ENCODE data around the gene PDE8A. TPM values are rescaled to one million over a fixed set of nuclear protein-coding genes. Genes with fewer than 3 reads are reported as not detected.

Gene PDE8A
- polyA plus RNA-seq, 1 experiment, result 22.5 TPM

- CTCF ChIA-PET, result interaction anchor here (0.6 to 4.8 kb wide), 36 partner anchors 8 to 456 kb away, joined by 3 to 65 read pairs (median 4); partner anchors contain the start of genes PDE8A and ZSCAN2
- Histone ChIP-seq H3K4me3 (ENCODE audit: low read depth, low read length) (no peak overlapping the region), H3K27me3 (ENCODE audit: control insufficient read depth, insufficient read depth, low read length) (no peaks in the 10 kb centered on the region), H3K36me3 (ENCODE audit: control insufficient read depth, insufficient read depth, low read length) (no peaks in the 10 kb centered on the region)
- no peak for DNase-seq (ENCODE audit: low read depth)
- TF ChIP-seq, protein P1, sequence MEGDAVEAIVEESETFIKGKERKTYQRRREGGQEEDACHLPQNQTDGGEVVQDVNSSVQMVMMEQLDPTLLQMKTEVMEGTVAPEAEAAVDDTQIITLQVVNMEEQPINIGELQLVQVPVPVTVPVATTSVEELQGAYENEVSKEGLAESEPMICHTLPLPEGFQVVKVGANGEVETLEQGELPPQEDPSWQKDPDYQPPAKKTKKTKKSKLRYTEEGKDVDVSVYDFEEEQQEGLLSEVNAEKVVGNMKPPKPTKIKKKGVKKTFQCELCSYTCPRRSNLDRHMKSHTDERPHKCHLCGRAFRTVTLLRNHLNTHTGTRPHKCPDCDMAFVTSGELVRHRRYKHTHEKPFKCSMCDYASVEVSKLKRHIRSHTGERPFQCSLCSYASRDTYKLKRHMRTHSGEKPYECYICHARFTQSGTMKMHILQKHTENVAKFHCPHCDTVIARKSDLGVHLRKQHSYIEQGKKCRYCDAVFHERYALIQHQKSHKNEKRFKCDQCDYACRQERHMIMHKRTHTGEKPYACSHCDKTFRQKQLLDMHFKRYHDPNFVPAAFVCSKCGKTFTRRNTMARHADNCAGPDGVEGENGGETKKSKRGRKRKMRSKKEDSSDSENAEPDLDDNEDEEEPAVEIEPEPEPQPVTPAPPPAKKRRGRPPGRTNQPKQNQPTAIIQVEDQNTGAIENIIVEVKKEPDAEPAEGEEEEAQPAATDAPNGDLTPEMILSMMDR (IDR thresholded peaks at IDR 0.05; ENCODE audit: insufficient read depth, low read depth, low read length), result peak; percentile 78
- POLR2A ChIA-PET, result no interaction called here
These were observed 62.7 kb downstream of the PDE8A start for GRCh38 chr15:85044251-85044853.

DNA sequence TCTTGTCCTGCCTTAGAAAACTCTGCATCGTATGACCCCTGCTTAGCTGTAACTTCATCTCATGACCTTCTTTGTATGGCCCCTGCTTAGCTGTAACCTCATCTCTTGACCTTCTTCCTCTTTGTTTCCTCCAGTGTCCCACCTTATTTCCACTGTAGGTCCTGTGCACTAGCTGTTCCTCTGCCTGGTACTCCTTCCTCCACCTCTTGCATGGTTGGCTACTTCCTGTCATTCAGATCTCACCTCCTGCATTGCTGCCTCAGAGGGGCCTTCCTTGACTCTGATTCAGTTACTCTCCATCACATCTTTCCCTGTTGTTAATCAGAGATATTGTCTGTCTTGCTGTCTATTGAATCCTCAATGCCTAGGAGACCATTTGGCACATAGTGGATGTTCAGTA lies 63.2 kb downstream of the PDE8A start:
- TF ChIP-seq, protein P1 (IDR thresholded peaks at IDR 0.05; ENCODE audit: insufficient read depth, low read depth, low read length), result no peak
- ChIA-PET CTCF (interaction anchor here (0.7 to 4.8 kb wide), 29 partner anchors 9 to 456 kb away, joined by 3 to 65 read pairs (median 5); partner anchors contain the start of genes PDE8A and ZSCAN2), POLR2A (no interaction called here)
- DNase-seq (ENCODE audit: low read depth), result no peak
- Histone ChIP-seq H3K4me3 (ENCODE audit: low read depth, low read length) (no peak overlapping the region), H3K27me3 (ENCODE audit: control insufficient read depth, insufficient read depth, low read length) (no peaks in the 10 kb centered on the region), H3K36me3 (ENCODE audit: control insufficient read depth, insufficient read depth, low read length) (no peaks in the 10 kb centered on the region)

- TF ChIP-seq, protein P1 (IDR thresholded peaks at IDR 0.05; ENCODE audit: insufficient read depth, low read depth, low read length), result no peak
- H3K27me3 ChIP-seq (ENCODE audit: control insufficient read depth, insufficient read depth, low read length), result no peaks in the 10 kb centered on the region
- DNase-seq (ENCODE audit: low read depth), result no peak
- H3K4me3 ChIP-seq (ENCODE audit: low read depth, low read length), result no peak overlapping the region
- no peaks in the 10 kb centered on the region for H3K36me3 ChIP-seq (ENCODE audit: control insufficient read depth, insufficient read depth, low read length)
- ChIA-PET CTCF (interaction anchor here (1.0 to 4.8 kb wide), 9 partner anchors 10 to 95 kb away, joined by 3 to 65 read pairs (median 18); partner anchors contain the start of gene PDE8A), POLR2A (no interaction called here)
These were observed 64.0 kb downstream of the PDE8A start for GRCh38 chr15:85045615-85046014.

- 0 out of 2 replicates have a peak overlapping the region, but pooled peaks have one; percentile 8 for H3K4me3 ChIP-seq (ENCODE audit: low read depth, low read length)
- ChIA-PET POLR2A (no interaction called here), CTCF (interaction anchor here (0.7 to 4.8 kb wide), 6 partner anchors 66 to 119 kb away, joined by 3 to 65 read pairs (median 14); partner anchors contain the start of gene PDE8A)
- TF ChIP-seq, protein P1 (IDR thresholded peaks at IDR 0.05; ENCODE audit: insufficient read depth, low read depth, low read length), result no peak
- DNase-seq (ENCODE audit: low read depth), result peak; percentile 54
- H3K27me3 ChIP-seq (ENCODE audit: control insufficient read depth, insufficient read depth, low read length), result no peaks in the 10 kb centered on the region
- H3K36me3 ChIP-seq (ENCODE audit: control insufficient read depth, insufficient read depth, low read length), result no peaks in the 10 kb centered on the region
These were observed 65.8 kb downstream of the PDE8A start for GRCh38 chr15:85047271-85047948.

GRCh38 chr15:85048430-85048829 lies 66.8 kb downstream of the PDE8A start:
- no peaks in the 10 kb centered on the region for H3K27me3 ChIP-seq (ENCODE audit: control insufficient read depth, insufficient read depth, low read length)
- CTCF ChIA-PET, result no interaction called here
- no peak overlapping the region for H3K4me3 ChIP-seq (ENCODE audit: low read depth, low read length)
- DNase-seq (ENCODE audit: low read depth), result no peak
- POLR2A ChIA-PET, result no interaction called here
- no peaks in the 10 kb centered on the region for H3K36me3 ChIP-seq (ENCODE audit: control insufficient read depth, insufficient read depth, low read length)
- TF ChIP-seq, protein P1 (IDR thresholded peaks at IDR 0.05; ENCODE audit: insufficient read depth, low read depth, low read length), result no peak
